Measurements from ENCODE around the gene TTC24.

DNA sequence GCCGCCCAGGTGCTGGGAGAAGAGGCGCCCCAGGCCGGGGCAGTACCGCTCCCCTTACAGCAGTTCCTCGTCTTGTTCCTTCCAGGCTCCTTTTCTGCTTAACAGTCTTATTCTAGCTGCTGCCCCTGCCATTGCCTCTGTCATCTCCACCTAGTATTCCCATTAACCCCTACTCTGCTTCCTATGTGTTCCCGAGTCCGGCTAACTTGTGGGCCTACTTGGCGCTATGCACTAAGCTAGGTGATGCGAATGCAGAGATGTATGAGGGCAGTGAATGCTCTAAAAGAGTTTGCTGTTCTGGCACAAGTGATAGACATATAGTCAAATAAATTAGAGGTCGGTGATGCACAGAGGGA, 6.9 kb upstream of the TTC24 start:
- TF ChIP-seq, protein P1, sequence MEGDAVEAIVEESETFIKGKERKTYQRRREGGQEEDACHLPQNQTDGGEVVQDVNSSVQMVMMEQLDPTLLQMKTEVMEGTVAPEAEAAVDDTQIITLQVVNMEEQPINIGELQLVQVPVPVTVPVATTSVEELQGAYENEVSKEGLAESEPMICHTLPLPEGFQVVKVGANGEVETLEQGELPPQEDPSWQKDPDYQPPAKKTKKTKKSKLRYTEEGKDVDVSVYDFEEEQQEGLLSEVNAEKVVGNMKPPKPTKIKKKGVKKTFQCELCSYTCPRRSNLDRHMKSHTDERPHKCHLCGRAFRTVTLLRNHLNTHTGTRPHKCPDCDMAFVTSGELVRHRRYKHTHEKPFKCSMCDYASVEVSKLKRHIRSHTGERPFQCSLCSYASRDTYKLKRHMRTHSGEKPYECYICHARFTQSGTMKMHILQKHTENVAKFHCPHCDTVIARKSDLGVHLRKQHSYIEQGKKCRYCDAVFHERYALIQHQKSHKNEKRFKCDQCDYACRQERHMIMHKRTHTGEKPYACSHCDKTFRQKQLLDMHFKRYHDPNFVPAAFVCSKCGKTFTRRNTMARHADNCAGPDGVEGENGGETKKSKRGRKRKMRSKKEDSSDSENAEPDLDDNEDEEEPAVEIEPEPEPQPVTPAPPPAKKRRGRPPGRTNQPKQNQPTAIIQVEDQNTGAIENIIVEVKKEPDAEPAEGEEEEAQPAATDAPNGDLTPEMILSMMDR (IDR thresholded peaks at IDR 0.05): no peak
- TF ChIP-seq POLR2A (IDR thresholded peaks at IDR 0.05): no peak
